ENCODE data around the gene PCK2. TPM values are rescaled to one million over a fixed set of nuclear protein-coding genes. Genes with fewer than 3 reads are reported as not detected.

The PCK2 gene
- total and polyA plus RNA-seq, 2 of the 13 experiments (the other 11 are each of a cell fraction or from before 2014, with no cell fraction given), result 129 to 272 TPM

- 0 out of 2 replicates have a peak, but pooled peaks have one; percentile 51 for TF ChIP-seq SIX1 (CRISPR knock-in tag; IDR thresholded peaks at IDR 0.05; ENCODE audit: borderline replicate concordance)
- TF ChIP-seq ZBTB37 (CRISPR knock-in tag; IDR thresholded peaks at IDR 0.05), result peak; percentile 38; the same call in 1 of the 2 replicates
- peak; percentile 88 for TF ChIP-seq ZBTB26 (CRISPR knock-in tag; IDR thresholded peaks at IDR 0.05; ENCODE audit: borderline replicate concordance)
- peak; percentile 79 for TF ChIP-seq ZNF292 (CRISPR knock-in tag; IDR thresholded peaks at IDR 0.05; ENCODE audit: borderline replicate concordance, low read depth)
- peak; percentile 99 for TF ChIP-seq ZNF883 (CRISPR knock-in tag; IDR thresholded peaks at IDR 0.05; ENCODE audit: not compliant biosample characterization)
- peak; percentile 99 for TF ChIP-seq TIGD3 (CRISPR knock-in tag; IDR thresholded peaks at IDR 0.05; ENCODE audit: borderline replicate concordance)
- TF ChIP-seq YEATS4 (CRISPR knock-in tag; IDR thresholded peaks at IDR 0.05; ENCODE audit: borderline replicate concordance), result peak; percentile 98
- TF ChIP-seq DBP (CRISPR knock-in tag; IDR thresholded peaks at IDR 0.05; ENCODE audit: not compliant biosample characterization), result peak; percentile 60
- TF ChIP-seq KAT7 (CRISPR knock-in tag; IDR thresholded peaks at IDR 0.05; ENCODE audit: borderline replicate concordance), result peak; percentile 100
- TF ChIP-seq ZNF777 (CRISPR knock-in tag; IDR thresholded peaks at IDR 0.05), result peak; percentile 91
- TF ChIP-seq SAP130 (CRISPR knock-in tag; IDR thresholded peaks at IDR 0.05; ENCODE audit: low read depth), result peak; percentile 96
- TF ChIP-seq TAF1 (CRISPR knock-in tag; IDR thresholded peaks at IDR 0.05), result peak; percentile 100
- TF ChIP-seq TCF12 (IDR thresholded peaks at IDR 0.05), result no peak
- peak; percentile 56; the same call in 1 of the 2 replicates for TF ChIP-seq TCF12 (CRISPR knock-in tag; IDR thresholded peaks at IDR 0.05)
- TF ChIP-seq ZNF160 (CRISPR knock-in tag; IDR thresholded peaks at IDR 0.05), result peak; percentile 98
- no peak; the same call in none of the 2 replicates for TF ChIP-seq ZBTB49 (CRISPR knock-in tag; IDR thresholded peaks at IDR 0.05; ENCODE audit: borderline replicate concordance)
- no peak for TF ChIP-seq SOX6 (IDR thresholded peaks at IDR 0.05)
- peak; percentile 76; the same call in 1 of the 2 replicates for TF ChIP-seq SOX6 (CRISPR knock-in tag; IDR thresholded peaks at IDR 0.05)
- no peak for TF ChIP-seq CENPBD1 (CRISPR knock-in tag; IDR thresholded peaks at IDR 0.05; ENCODE audit: borderline replicate concordance, low read depth)
- no peak; the same call in 1 of the 2 replicates for TF ChIP-seq ZNF510 (CRISPR knock-in tag; IDR thresholded peaks at IDR 0.05; ENCODE audit: low read depth)
These were observed at the start of gene PCK2 (continued) for GRCh38 chr14:24093901-24094840.
